Measurements from ENCODE around the gene LEKR1. TPM values are rescaled to one million over a fixed set of nuclear protein-coding genes. Genes with fewer than 3 reads are reported as not detected.

Gene LEKR1
- total RNA-seq, 4 donors from 2014 or later = 6.3 to 7.5 (median 6.8) TPM

DNA sequence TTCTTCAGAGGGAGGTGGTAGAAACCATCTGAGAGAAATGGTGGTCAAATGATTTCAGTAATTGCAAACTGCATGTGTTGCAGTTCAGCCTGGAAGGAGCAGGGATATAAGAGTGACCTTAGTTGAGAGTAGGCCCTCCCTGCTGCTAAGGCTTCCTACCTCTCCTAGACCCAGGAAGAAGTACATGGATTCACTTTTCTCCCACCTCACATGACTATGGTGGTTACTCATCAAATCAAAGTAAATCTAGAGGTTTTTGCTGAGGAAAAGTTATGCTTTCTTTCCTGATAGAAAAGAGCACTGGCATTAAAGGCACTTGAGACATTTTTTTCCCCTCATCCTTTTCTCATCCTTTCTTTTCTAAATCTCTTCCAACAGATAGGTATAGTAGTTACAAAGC is 43.2 kb upstream of the LEKR1 start:
- Histone ChIP-seq H3K27ac (no peak overlapping the region), H3K9me3 (no peaks in the 10 kb centered on the region), H3K27me3 (no peaks in the 10 kb centered on the region), H3K4me3 (replicated peaks in 1 of 3) (no peak overlapping the region), H3K4me1 (no peaks in the 10 kb centered on the region), H3K36me3 (no peaks in the 10 kb centered on the region)
- no peak for DNase-seq
- TF ChIP-seq POLR2A (IDR thresholded peaks at IDR 0.05) = no peak
- TF ChIP-seq, protein P1, sequence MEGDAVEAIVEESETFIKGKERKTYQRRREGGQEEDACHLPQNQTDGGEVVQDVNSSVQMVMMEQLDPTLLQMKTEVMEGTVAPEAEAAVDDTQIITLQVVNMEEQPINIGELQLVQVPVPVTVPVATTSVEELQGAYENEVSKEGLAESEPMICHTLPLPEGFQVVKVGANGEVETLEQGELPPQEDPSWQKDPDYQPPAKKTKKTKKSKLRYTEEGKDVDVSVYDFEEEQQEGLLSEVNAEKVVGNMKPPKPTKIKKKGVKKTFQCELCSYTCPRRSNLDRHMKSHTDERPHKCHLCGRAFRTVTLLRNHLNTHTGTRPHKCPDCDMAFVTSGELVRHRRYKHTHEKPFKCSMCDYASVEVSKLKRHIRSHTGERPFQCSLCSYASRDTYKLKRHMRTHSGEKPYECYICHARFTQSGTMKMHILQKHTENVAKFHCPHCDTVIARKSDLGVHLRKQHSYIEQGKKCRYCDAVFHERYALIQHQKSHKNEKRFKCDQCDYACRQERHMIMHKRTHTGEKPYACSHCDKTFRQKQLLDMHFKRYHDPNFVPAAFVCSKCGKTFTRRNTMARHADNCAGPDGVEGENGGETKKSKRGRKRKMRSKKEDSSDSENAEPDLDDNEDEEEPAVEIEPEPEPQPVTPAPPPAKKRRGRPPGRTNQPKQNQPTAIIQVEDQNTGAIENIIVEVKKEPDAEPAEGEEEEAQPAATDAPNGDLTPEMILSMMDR (IDR thresholded peaks at IDR 0.05) = no peak
- intact Hi-C loops (cut with DNase I) = no loop called here

DNA sequence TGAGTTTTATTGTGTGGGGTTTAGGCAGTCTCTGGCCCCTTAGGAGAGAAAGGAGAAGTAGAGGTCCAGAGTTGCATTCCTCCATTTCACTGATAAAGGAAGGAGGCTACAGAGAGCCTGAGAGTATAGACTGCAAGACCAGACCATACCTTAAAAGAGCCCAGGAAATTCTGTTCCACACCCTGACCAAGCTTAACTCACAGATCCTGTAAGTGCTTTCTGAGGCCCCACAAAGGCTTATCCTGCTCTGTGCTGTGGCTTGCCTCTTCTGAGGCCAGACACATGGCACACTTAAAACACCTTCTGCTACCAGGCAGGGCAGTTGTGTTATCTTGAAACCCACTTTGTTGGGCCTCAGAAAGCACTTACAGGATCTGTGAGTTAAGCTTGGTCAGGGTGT is 39.2 kb upstream of the LEKR1 start:
- Histone ChIP-seq H3K27me3 (no peaks in the 10 kb centered on the region), H3K4me1 (no peaks in the 10 kb centered on the region), H3K27ac (no peak overlapping the region), H3K36me3 (no peaks in the 10 kb centered on the region), H3K9me3 (no peaks in the 10 kb centered on the region), H3K4me3 (replicated peaks in 1 of 3) (no peak overlapping the region)
- TF ChIP-seq, protein P1 (IDR thresholded peaks at IDR 0.05) = no peak
- TF ChIP-seq POLR2A (IDR thresholded peaks at IDR 0.05) = no peak
- DNase-seq = no peak
- intact Hi-C loops (cut with DNase I) = no loop called here

DNA sequence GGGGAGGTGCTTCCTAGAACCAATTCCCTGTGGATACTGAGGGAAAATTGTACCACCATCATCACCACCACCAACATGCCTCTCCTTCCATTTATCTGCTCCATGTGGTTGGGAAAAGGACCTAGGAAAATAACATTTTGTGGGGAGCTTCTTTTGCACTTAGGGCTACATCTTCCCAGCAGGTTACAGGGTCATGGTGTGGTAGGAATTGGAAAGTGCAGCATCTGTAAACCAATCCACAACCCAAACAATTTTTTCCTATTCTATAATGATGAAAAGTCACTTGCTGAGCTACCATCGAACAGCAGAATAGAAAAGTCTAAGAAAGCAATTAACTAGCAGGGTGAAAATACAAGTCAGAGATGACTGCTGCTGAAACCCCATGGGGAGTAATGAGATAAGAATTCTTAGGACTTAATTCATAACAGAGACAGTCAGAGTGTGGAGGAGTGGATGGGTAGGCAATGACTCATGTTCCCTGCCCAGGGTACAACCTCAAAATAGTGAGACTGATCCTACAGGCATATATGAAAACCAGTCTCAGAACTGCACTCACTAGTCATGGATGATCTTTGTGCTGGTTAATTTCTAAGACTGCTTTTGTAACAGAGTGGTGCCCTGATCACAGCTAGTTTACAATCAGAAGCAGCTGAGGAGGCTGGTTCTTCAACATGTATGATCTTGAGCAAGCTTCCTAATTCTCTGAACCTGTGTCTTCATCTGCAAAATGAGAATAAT is 38.1 kb upstream of the LEKR1 start:
- Histone ChIP-seq H3K36me3 (no peaks in the 10 kb centered on the region), H3K27ac (no peak overlapping the region), H3K27me3 (no peaks in the 10 kb centered on the region), H3K4me1 (peaks cover 5 to 7% of the 10 kb centered on the region in 2 donors), H3K9me3 (no peaks in the 10 kb centered on the region), H3K4me3 (replicated peaks in 1 of 3) (no peak overlapping the region)
- intact Hi-C loops (cut with DNase I) = no loop called here
- no peak for TF ChIP-seq POLR2A (IDR thresholded peaks at IDR 0.05)
- 80 to 85% methylated on average over 1 of the region's 1 CpG for WGBS, 2 donors
- DNase-seq = no peak

DNA sequence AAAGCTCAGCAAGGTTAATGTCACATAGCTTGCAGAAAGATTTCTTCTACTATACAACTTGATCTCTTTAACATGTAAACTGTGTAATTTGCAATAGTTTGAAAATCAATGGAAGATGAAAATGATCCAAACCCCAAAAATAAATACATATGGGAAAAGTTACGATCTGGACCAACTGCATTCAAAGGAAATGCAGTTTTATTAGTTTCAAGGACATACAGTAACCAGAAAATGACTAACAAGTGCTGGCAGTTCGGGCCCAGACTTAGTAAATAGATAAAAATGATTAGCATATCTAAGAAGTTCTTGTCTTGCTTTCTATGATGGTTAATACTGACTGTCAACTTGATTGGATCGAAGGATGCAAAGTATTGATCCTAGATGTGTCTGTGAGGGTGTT is 37.3 kb upstream of the LEKR1 start:
- 93% methylated on average over 3 of the region's 3 CpGs for WGBS, 2 donors
- H3K27ac ChIP-seq = no peak overlapping the region

DNA sequence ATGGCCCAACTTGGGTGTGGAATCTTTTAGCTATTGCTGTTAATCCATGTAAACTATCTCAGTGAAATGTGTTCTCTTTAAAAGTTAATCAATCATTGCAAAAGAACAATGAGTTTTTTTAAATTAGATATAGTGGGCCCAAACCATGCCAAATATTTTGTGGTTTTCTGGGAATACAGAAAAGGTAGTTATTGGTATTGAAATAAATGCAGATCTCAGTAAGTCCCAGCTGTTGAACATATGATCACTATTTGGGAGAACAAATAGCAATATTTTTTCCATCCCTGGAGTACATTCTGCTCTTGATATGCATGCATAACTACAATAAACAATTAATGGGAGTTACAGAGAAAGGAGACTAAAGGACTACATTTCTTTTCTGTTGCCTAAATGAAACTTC is 36.0 kb upstream of the LEKR1 start:
- no peak for DNase-seq
- TF ChIP-seq POLR2A (IDR thresholded peaks at IDR 0.05) = no peak
- TF ChIP-seq, protein P1 (IDR thresholded peaks at IDR 0.05) = no peak
- Histone ChIP-seq H3K4me3 (replicated peaks in 1 of 3) (no peak overlapping the region), H3K27me3 (no peaks in the 10 kb centered on the region), H3K36me3 (no peaks in the 10 kb centered on the region), H3K4me1 (peaks cover 12 to 21% of the 10 kb centered on the region in 2 donors), H3K27ac (no peak overlapping the region), H3K9me3 (no peaks in the 10 kb centered on the region)
- intact Hi-C loops (cut with DNase I) = no loop called here

More for the DNA sequence above, 37.3 kb upstream of the LEKR1 start:
- H3K36me3 ChIP-seq = no peaks in the 10 kb centered on the region
- peaks cover 7 to 14% of the 10 kb centered on the region in 2 donors for H3K4me1 ChIP-seq
- intact Hi-C loops (cut with DNase I) = no loop called here
- no peak for DNase-seq
- no peak overlapping the region for H3K4me3 ChIP-seq (replicated peaks in 1 of 3)
- TF ChIP-seq, protein P1 (IDR thresholded peaks at IDR 0.05) = no peak
- TF ChIP-seq POLR2A (IDR thresholded peaks at IDR 0.05) = no peak
- no peaks in the 10 kb centered on the region for H3K27me3 ChIP-seq
- no peaks in the 10 kb centered on the region for H3K9me3 ChIP-seq
